Colonic mucosa (tissue), 4 donors: Measurements from ENCODE around the gene PRSS33. TPM values are rescaled to one million over a fixed set of nuclear protein-coding genes. Genes with fewer than 3 reads are reported as not detected.
A peak's percentile ranks its signal among the peaks of the same experiment; 100 is the strongest.

Source experiments
- DNase-seq: peaks from one replicate; pipeline ENCODE4 v3.0.0-alpha.2; 2020
- H3K27ac ChIP-seq: fragments of 200-600 bp; one replicate; pipeline ENCODE4 v1.8.0; 2021
- H3K27me3 ChIP-seq: fragments of 200-600 bp; one replicate; pipeline ENCODE4 v1.8.0; 2021
- H3K36me3 ChIP-seq: fragments of 200-600 bp; one replicate; pipeline ENCODE4 v1.8.0; 2021
- H3K4me1 ChIP-seq: fragments of 200-600 bp; one replicate; pipeline ENCODE4 v1.8.0; 2021; ENCODE audit warnings: mild to moderate bottlenecking
- H3K4me3 ChIP-seq: fragments of 200-600 bp; one replicate; pipeline ENCODE4 v1.8.0; 2021
- H3K9ac ChIP-seq, 2 donors: one replicate each; pipeline ENCODE4 v1.7.0; 2013; ENCODE audit warnings: control low read depth in 2 of 2, low read depth in 2 of 2, low read length in 2 of 2
- H3K9me3 ChIP-seq: fragments of 200-600 bp; one replicate; pipeline ENCODE4 v1.8.0; 2021
- CTCF ChIP-seq: fragments of 200-600 bp; IDR thresholded peaks from one replicate; pipeline ENCODE4 v1.8.0; 2022; ENCODE audit warnings: antibody characterized with exemption, mild to moderate bottlenecking
- intact Hi-C: fragments of 100-400 bp; cut with DNase I; formaldehyde crosslinking; loops from one replicate; pipeline ENCODE4 v1.14.1; 2022
- total RNA-seq, 2 donors: library from RNA; stranded (reverse); fragmentation: NEBNext Ultra II Directional in 1 of 2; extraction: Animal tissue kit (Norgen Biotek cat#: 25700) in 1 of 2; gene quantifications; one replicate each; pipeline ENCODE4 v1.2.1, GENCODE V29; 2021
- donor health status: healthy.
- donor health status: DM: no; HTN: no; CAD: no.
- donor health status: DM: no; HTN: no; CAD: no.

PRSS33 gene
- total RNA-seq, 2 donors from 2014 or later, result not detected

GRCh38 chr16:2753733-2754020 is 33.7 kb downstream of the PRSS33 start:
- DNase-seq, result no peak
- Histone ChIP-seq H3K36me3 (peaks cover 9% of the 10 kb centered on the region), H3K27ac (peak overlapping the region; percentile 95), H3K27me3 (no peaks in the 10 kb centered on the region), H3K9me3 (no peaks in the 10 kb centered on the region), H3K4me3 (peak overlapping the region; percentile 72), H3K9ac (peak overlapping the region; percentile 76 to 96), H3K4me1 (peaks cover 11% of the 10 kb centered on the region)
- intact Hi-C loops, result no loop called here
- TF ChIP-seq CTCF, result no peak

GRCh38 chr16:2752850-2753732 is 34.3 kb downstream of the PRSS33 start:
- peaks cover 11% of the 10 kb centered on the region for H3K4me1 ChIP-seq
- no peak for TF ChIP-seq CTCF
- H3K36me3 ChIP-seq, result peaks cover 4% of the 10 kb centered on the region
- intact Hi-C loops, result no loop called here
- peak; percentile 84 for DNase-seq
- H3K4me3 ChIP-seq, result peak overlapping the region; percentile 72
- H3K9ac ChIP-seq, result peak overlapping the region; percentile 92 to 96
- H3K27ac ChIP-seq, result peak overlapping the region; percentile 95
- no peaks in the 10 kb centered on the region for H3K27me3 ChIP-seq
- H3K9me3 ChIP-seq, result no peaks in the 10 kb centered on the region

GRCh38 chr16:2752035-2752849 is 35.1 kb downstream of the PRSS33 start, which contains the start of gene SRRM2:
Gene SRRM2 (plus strand): TSS chr16:2752638. CDS start chr16:2756365, 3,727 bp downstream.
- H3K9me3 ChIP-seq, result no peaks in the 10 kb centered on the region
- H3K27me3 ChIP-seq, result no peaks in the 10 kb centered on the region
- H3K4me3 ChIP-seq, result peak within 1 kb of the TSS; percentile 72
- intact Hi-C loops, result no loop called here
- H3K9ac ChIP-seq, result peak within 1 kb of the TSS; percentile 92 to 96
- H3K36me3 ChIP-seq, result no peaks in the 10 kb centered on the region
- peak; percentile 95 for DNase-seq
- H3K4me1 ChIP-seq, result peaks cover 11% of the 10 kb centered on the region
- TF ChIP-seq CTCF, result no peak
- H3K27ac ChIP-seq, result peak within 1 kb of the TSS; percentile 95

GRCh38 chr16:2751577-2752034 is 35.8 kb downstream of the PRSS33 start:
- no peaks in the 10 kb centered on the region for H3K36me3 ChIP-seq
- peak overlapping the region; percentile 72 for H3K4me3 ChIP-seq
- DNase-seq, result no peak
- H3K4me1 ChIP-seq, result peaks cover 11% of the 10 kb centered on the region
- H3K27me3 ChIP-seq, result no peaks in the 10 kb centered on the region
- intact Hi-C loops, result no loop called here
- peak overlapping the region; percentile 92 to 96 for H3K9ac ChIP-seq
- TF ChIP-seq CTCF, result no peak
- no peaks in the 10 kb centered on the region for H3K9me3 ChIP-seq
- peak overlapping the region; percentile 95 for H3K27ac ChIP-seq

- TF ChIP-seq CTCF, result no peak
- no peak overlapping the region for H3K4me3 ChIP-seq
- intact Hi-C loops, result no loop called here
- peaks cover 5% of the 10 kb centered on the region for H3K4me1 ChIP-seq
- no peak overlapping the region for H3K9ac ChIP-seq
- DNase-seq, result no peak
- H3K9me3 ChIP-seq, result no peaks in the 10 kb centered on the region
- no peaks in the 10 kb centered on the region for H3K27me3 ChIP-seq
- no peaks in the 10 kb centered on the region for H3K36me3 ChIP-seq
- no peak overlapping the region for H3K27ac ChIP-seq
Observed at GRCh38 chr16:2749936-2750335, 37.4 kb downstream of the PRSS33 start.
